SK-N-SH (cell line): ENCODE results near the gene ZC2HC1C. TPM values are rescaled to one million over a fixed set of nuclear protein-coding genes. Genes with fewer than 3 reads are reported as not detected.

Experiments
- CTCF ChIA-PET: fragments of 300-600, 350-600 bp; formaldehyde crosslinking; extraction: SDS; loops from one replicate; lab custom pipeline; 2021; lab: Yijun Ruan, JAX
- POLR2A ChIA-PET: fragments of 350-600 bp; sonication (Branson Sonifier 250); formaldehyde crosslinking; extraction: SDS; loops from one replicate; lab custom pipeline; 2020; ENCODE audit warnings: antibody characterized with exemption, inconsistent platforms; lab: Yijun Ruan, JAX
- DNase-seq: peaks from one replicate; pipeline ENCODE4 v3.0.0; 2012
- H2AFZ ChIP-seq: fragments of 200-600 bp; sonication (generic); 2 replicates; pipeline ENCODE4 v1.8.1; 2016; ENCODE audit warnings: antibody characterized with exemption, mild to moderate bottlenecking, low read depth
- H3F3A ChIP-seq: fragments of 200-600 bp; sonication (generic); replicated peaks from 2 replicates; pipeline ENCODE3; 2016; ENCODE audit warnings: antibody characterized with exemption, mild to moderate bottlenecking; ENCODE audit not compliant: insufficient read depth
- H3K27ac ChIP-seq, 2 experiments: fragments of 200-500 bp in 1 of 2; fragments of 200-600 bp in 1 of 2; sonication (Bioruptor generic) in 1 of 2; sonication (generic), shearing (Covaris generic) in 1 of 2; 2 replicates each; pipeline versions ENCODE4 v1.5.1 to v1.6.1; 2014 to 2016; ENCODE audit warnings: low read depth in 2 of 2, inconsistent platforms in 1 of 2, low read length in 1 of 2, mild to moderate bottlenecking in 1 of 2, mixed read lengths in 1 of 2
- H3K27me3 ChIP-seq: fragments of 200-600 bp; sonication (generic), shearing (Covaris generic); 2 replicates; pipeline ENCODE4 v1.6.1; 2016; ENCODE audit warnings: mixed run types; ENCODE audit not compliant: insufficient read depth
- H3K36me3 ChIP-seq, 2 experiments: fragments of 200-500 bp in 1 of 2; fragments of 200-600 bp in 1 of 2; sonication (Bioruptor generic) in 1 of 2; sonication (generic) in 1 of 2; replicated peaks in 1 of 2; 2 replicates each; pipeline versions ENCODE3 to v1.5.1; 2014 to 2016; ENCODE audit warnings: low read length in 1 of 2, mild to moderate bottlenecking in 1 of 2; ENCODE audit not compliant: insufficient read depth in 2 of 2, control insufficient read depth in 1 of 2
- H3K4me1 ChIP-seq, 2 experiments: fragments of 200-500 bp in 1 of 2; fragments of 200-600 bp in 1 of 2; sonication (Bioruptor generic) in 1 of 2; sonication (generic), shearing (Covaris generic) in 1 of 2; 2 replicates each; pipeline versions ENCODE4 v1.5.1 to v1.6.1; 2014 to 2016; ENCODE audit warnings: low read depth in 1 of 2, low read length in 1 of 2, mixed run types in 1 of 2; ENCODE audit not compliant: insufficient read depth in 2 of 2, control insufficient read depth in 1 of 2
- H3K4me2 ChIP-seq: fragments of 200-600 bp; sonication (generic), shearing (Covaris generic); 2 replicates; pipeline ENCODE4 v1.6.1; 2017; ENCODE audit warnings: mixed run types
- H3K4me3 ChIP-seq, 2 experiments: fragments of 200-500 bp in 1 of 2; fragments of 200-600 bp in 1 of 2; sonication (Bioruptor generic) in 1 of 2; sonication (generic), shearing (Covaris generic) in 1 of 2; 2 replicates each; pipeline versions ENCODE4 v1.5.1 to v1.8.1; 2014 to 2016; ENCODE audit warnings: low read depth in 2 of 2, inconsistent platforms in 1 of 2, low read length in 1 of 2, mild to moderate bottlenecking in 1 of 2, mixed read lengths in 1 of 2, moderate library complexity in 1 of 2
- H3K79me2 ChIP-seq: fragments of 200-600 bp; sonication (generic); 2 replicates; pipeline ENCODE4 v1.8.1; 2017; ENCODE audit warnings: mild to moderate bottlenecking; ENCODE audit not compliant: insufficient read depth
- H3K9ac ChIP-seq: fragments of 200-600 bp; sonication (generic); 2 replicates; pipeline ENCODE4 v1.6.1; 2017; ENCODE audit warnings: mixed run types
- H3K9me2 ChIP-seq: fragments of 200-600 bp; sonication (generic); 2 replicates; pipeline ENCODE4 v1.6.1; 2017; ENCODE audit warnings: mixed run types
- H3K9me3 ChIP-seq: fragments of 200-600 bp; sonication (generic); 2 replicates; pipeline ENCODE4 v1.6.1; 2017; ENCODE audit warnings: mixed run types, mild to moderate bottlenecking, moderate library complexity
- H4K20me1 ChIP-seq: fragments of 200-600 bp; sonication (generic); 2 replicates; pipeline ENCODE4 v1.6.1; 2017; ENCODE audit warnings: mild to moderate bottlenecking, mixed run types; ENCODE audit not compliant: insufficient read depth
- EP300 ChIP-seq, 2 experiments: IDR thresholded peaks; 2 replicates each; pipeline versions ENCODE4 v1.4.0 to v1.6.1; 2012; ENCODE audit warnings: borderline replicate concordance in 1 of 2, low read depth in 1 of 2, low read length in 1 of 2
- EZH2phosphoT487 ChIP-seq: fragments of 200-600 bp; sonication (generic); IDR thresholded peaks from 2 replicates; pipeline ENCODE4 v1.6.1; 2017; ENCODE audit warnings: low read depth, mixed run types, mild to moderate bottlenecking, antibody characterized with exemption, moderate library complexity, borderline replicate concordance
- FOXJ3 ChIP-seq: sonication (generic); formaldehyde crosslinking; IDR thresholded peaks from 2 replicates; pipeline ENCODE4 v1.5.1; 2020; ENCODE audit warnings: mild to moderate bottlenecking, missing genetic modification reagents
- GABPA ChIP-seq: IDR thresholded peaks from 2 replicates; pipeline ENCODE4 v1.4.0; 2012; ENCODE audit warnings: low read depth, mild to moderate bottlenecking
- GATA2 ChIP-seq: sonication (generic); formaldehyde crosslinking; IDR thresholded peaks from 2 replicates; pipeline ENCODE4 v1.5.0; 2020; ENCODE audit warnings: mild to moderate bottlenecking, missing genetic modification reagents
- IRF3 ChIP-seq: fragments of 150-350 bp; IDR thresholded peaks from 2 replicates; pipeline ENCODE4 v1.6.1; 2016; ENCODE audit warnings: mild to moderate bottlenecking, low read depth, low read length
- MEF2A ChIP-seq: IDR thresholded peaks from 2 replicates; pipeline ENCODE4 v1.4.0; 2012; ENCODE audit warnings: low read depth, borderline replicate concordance
- NFIC ChIP-seq: IDR thresholded peaks from 2 replicates; pipeline ENCODE4 v1.4.0; 2012; ENCODE audit warnings: borderline replicate concordance
- RAD21 ChIP-seq: IDR thresholded peaks from 2 replicates; pipeline ENCODE4 v1.6.1; 2012; ENCODE audit warnings: mild to moderate bottlenecking, low read length
- RXRA ChIP-seq: IDR thresholded peaks from 2 replicates; pipeline ENCODE4 v1.4.0; 2012; ENCODE audit warnings: low read depth, mild to moderate bottlenecking, borderline replicate concordance
- TEAD4 ChIP-seq: IDR thresholded peaks from 2 replicates; pipeline ENCODE4 v1.4.0; 2012; ENCODE audit warnings: mild to moderate bottlenecking, borderline replicate concordance; ENCODE audit not compliant: insufficient read depth
- USF2 ChIP-seq: fragments of 150-350 bp; IDR thresholded peaks from 2 replicates; pipeline ENCODE4 v1.6.1; 2017; ENCODE audit warnings: antibody characterized with exemption, low read length, low read depth, borderline replicate concordance
- YY1 ChIP-seq: IDR thresholded peaks from 2 replicates; pipeline ENCODE4 v1.4.0; 2012; ENCODE audit warnings: low read depth, mild to moderate bottlenecking
- WGBS: methylation state at CpG from one replicate; pipeline ENCODE4 v1.1.6; 2017; ENCODE audit warnings: low lambda C conversion rate; 5-methylcytosine and 5-hydroxymethylcytosine counted together
- polyA plus RNA-seq, 3 experiments: library from polyadenylated mRNA; depleted of rRNA; stranded (reverse); fragments of >200 nt; gene quantifications; 2 replicates each; pipeline ENCODE4 v1.2.3, GENCODE V29; 2012

The ZC2HC1C gene
- polyA plus RNA-seq, 1 of the 3 experiments (the other 2 are of a cell fraction) = 1.2 TPM

DNA sequence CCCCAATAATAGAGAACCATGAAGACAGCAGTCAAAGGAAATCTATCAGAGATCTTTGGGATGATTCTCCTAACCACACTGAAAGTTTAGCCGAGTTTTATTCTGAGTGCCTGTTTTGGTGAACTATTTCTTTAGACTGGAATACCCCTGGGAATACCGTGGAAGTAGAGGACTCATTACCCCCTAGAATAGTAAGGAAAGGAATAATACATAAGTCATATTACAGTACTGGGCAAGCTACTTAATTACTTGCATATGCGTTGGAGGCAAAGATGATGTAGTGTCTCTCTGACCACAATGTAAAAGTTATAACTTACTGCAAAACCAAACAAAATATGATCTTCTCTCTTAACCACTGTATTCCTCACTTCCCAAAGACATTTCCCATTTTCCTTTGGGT lies 25.5 kb downstream of the ZC2HC1C start:
- Histone ChIP-seq H3K9ac (no peak overlapping the region), H3K9me3 (no peaks in the 10 kb centered on the region), H3K4me3 (no peak overlapping the region), H3K79me2 (no peaks in the 10 kb centered on the region; the same call in 1 of the 2 replicates), H3K27ac (no peak overlapping the region), H3K27me3 (no peaks in the 10 kb centered on the region), H3F3A (peaks cover 10% of the 10 kb centered on the region), H3K4me2 (no peak overlapping the region), H3K36me3 (peaks cover 54 to 55% of the 10 kb centered on the region in 2 experiments), H4K20me1 (no peaks in the 10 kb centered on the region), H3K9me2 (no peaks in the 10 kb centered on the region), H3K4me1 (no peaks in the 10 kb centered on the region), H2AFZ (no peak overlapping the region)
- TF ChIP-seq RXRA = no peak
- no peak for DNase-seq
- CTCF ChIA-PET = interaction anchor here (1.0 to 15.6 kb wide), 4 partner anchors 10 to 234 kb away, joined by 4 to 290 read pairs (median 6); no protein-coding TSS in a partner anchor
- WGBS = 97% methylated on average over 3 of the region's 3 CpGs
- POLR2A ChIA-PET = no interaction called here

- WGBS = 94% methylated on average over 4 of the region's 4 CpGs
- no peak for TF ChIP-seq EZH2phosphoT487
- no peak for TF ChIP-seq YY1
- no peak for TF ChIP-seq NFIC
- TF ChIP-seq IRF3 = no peak
- TF ChIP-seq MEF2A = no peak
- no peak for TF ChIP-seq RAD21
- TF ChIP-seq FOXJ3 (CRISPR knock-in tag) = no peak
- no peak for TF ChIP-seq GATA2 (CRISPR knock-in tag)
- TF ChIP-seq USF2 = no peak
- no peak for TF ChIP-seq TEAD4
- TF ChIP-seq EP300 (IDR thresholded peaks at IDR 0.05; ENCODE audit: borderline replicate concordance in 1 of 2, low read depth in 1 of 2, low read length in 1 of 2) = no peak
- TF ChIP-seq GABPA = no peak
- H3K4me3 ChIP-seq = no peak overlapping the region
- H4K20me1 ChIP-seq = no peaks in the 10 kb centered on the region
- ChIA-PET POLR2A (interaction anchor here (0.7 kb wide), 1 partner anchor 172 kb away, joined by 7 read pairs; the partner anchor contains the start of gene RPS6KL1), CTCF (interaction anchor here (2.1 to 15.6 kb wide), 2 partner anchors 150 to 235 kb away, joined by 8 to 290 read pairs; no protein-coding TSS in a partner anchor)
- H3K4me1 ChIP-seq = no peaks in the 10 kb centered on the region
- H3K27me3 ChIP-seq = no peaks in the 10 kb centered on the region
- DNase-seq = no peak
- peaks cover 57 to 59% of the 10 kb centered on the region in 2 experiments for H3K36me3 ChIP-seq
- H3K4me2 ChIP-seq = no peak overlapping the region
- H2AFZ ChIP-seq = no peak overlapping the region
- no peaks in the 10 kb centered on the region for H3K9me2 ChIP-seq
- no peaks in the 10 kb centered on the region for H3K9me3 ChIP-seq
- H3K9ac ChIP-seq = no peak overlapping the region
- H3K27ac ChIP-seq = no peak overlapping the region
- H3F3A ChIP-seq = peaks cover 4% of the 10 kb centered on the region
- no peaks in the 10 kb centered on the region; the same call in 1 of the 2 replicates for H3K79me2 ChIP-seq
These were observed 26.2 kb downstream of the ZC2HC1C start for GRCh38 chr14:75095690-75096089.
